GM12891 (cell line): ENCODE measurements around the gene SYNPO.

Source experiments
- POLR2A ChIP-seq: IDR thresholded peaks from 2 replicates; pipeline ENCODE4 v1.6.1; 2011; ENCODE audit warnings: low read depth, low read length, control low read depth
- POLR2AphosphoS5 ChIP-seq: IDR thresholded peaks from 2 replicates; pipeline ENCODE4 v1.6.1; 2011; ENCODE audit warnings: low read depth, low read length, control low read depth
- TAF1 ChIP-seq: IDR thresholded peaks from 2 replicates; pipeline ENCODE4 v1.6.1; 2011; ENCODE audit warnings: low read depth, low read length, control low read depth

- TF ChIP-seq POLR2AphosphoS5 (no peak), POLR2A (no peak), TAF1 (no peak)
Observed at GRCh38 chr5:150619359-150620230, 20.9 kb upstream of the SYNPO start.
